ENCODE measurements around the gene DNMBP.

- TF ChIP-seq EZH2phosphoT487 (IDR thresholded peaks at IDR 0.05) (no peak), EZH2 (IDR thresholded peaks at IDR 0.05) (no peak)
These were observed 126.2 kb downstream of the DNMBP start for GRCh38 chr10:99883523-99883922.

Measured in neural progenitor cell (in vitro differentiated cells).